DOHH2 (cell line): ENCODE results near the gene MKKS.

ENCODE experiments used
- H3F3A ChIP-seq: fragments of 200-600 bp; sonication (generic), shearing (Covaris generic); 2 replicates; pipeline ENCODE4 v1.6.0; 2016; ENCODE audit warnings: antibody characterized with exemption, mild to moderate bottlenecking; ENCODE audit not compliant: control insufficient read depth, insufficient read depth
- H3K27ac ChIP-seq: fragments of 200-600 bp; sonication (generic); 2 replicates; pipeline ENCODE4 v1.5.1; 2014; ENCODE audit warnings: low read depth, mild to moderate bottlenecking, low read length, moderate library complexity
- H3K27me3 ChIP-seq: fragments of 200-600 bp; sonication (generic); 2 replicates; pipeline ENCODE4 v1.6.1; 2014; ENCODE audit warnings: mild to moderate bottlenecking, low read length, mixed read lengths; ENCODE audit not compliant: control insufficient read depth
- H3K36me3 ChIP-seq: fragments of 200-600 bp; sonication (generic); 2 replicates; pipeline ENCODE4 v1.6.1; 2014; ENCODE audit warnings: mild to moderate bottlenecking, low read length, moderate library complexity, mixed read lengths; ENCODE audit not compliant: control insufficient read depth
- H3K4me1 ChIP-seq: fragments of 200-600 bp; sonication (generic); 2 replicates; pipeline ENCODE4 v1.6.1; 2014; ENCODE audit warnings: mild to moderate bottlenecking, low read length, mixed read lengths; ENCODE audit not compliant: control insufficient read depth
- H3K4me2 ChIP-seq: fragments of 200-600 bp; sonication (generic); 2 replicates; pipeline ENCODE4 v1.6.0; 2014; ENCODE audit warnings: mild to moderate bottlenecking, low read length, moderate library complexity
- H3K4me3 ChIP-seq: fragments of 200-600 bp; sonication (generic); 2 replicates; pipeline ENCODE4 v1.5.1; 2014; ENCODE audit warnings: mild to moderate bottlenecking, low read length, mixed read lengths
- H3K79me2 ChIP-seq: fragments of 200-600 bp; sonication (generic); 2 replicates; pipeline ENCODE4 v1.6.1; 2014; ENCODE audit warnings: mild to moderate bottlenecking, low read length, mixed read lengths; ENCODE audit not compliant: control insufficient read depth
- H3K9me2 ChIP-seq: fragments of 200-600 bp; sonication (generic); replicated peaks from 2 replicates; pipeline ENCODE4 v1.6.1; 2014; ENCODE audit warnings: mild to moderate bottlenecking, low read length, mixed read lengths; ENCODE audit not compliant: control insufficient read depth
- H3K9me3 ChIP-seq: fragments of 200-600 bp; sonication (generic); 2 replicates; pipeline ENCODE4 v1.6.1; 2014; ENCODE audit warnings: antibody characterized with exemption, low read length, mixed read lengths; ENCODE audit not compliant: control insufficient read depth, insufficient read depth
- H4K20me1 ChIP-seq: fragments of 200-600 bp; sonication (generic); 2 replicates; pipeline ENCODE4 v1.6.0; 2014; ENCODE audit warnings: low read depth, mild to moderate bottlenecking, antibody characterized with exemption, low read length, moderate library complexity; ENCODE audit not compliant: control insufficient read depth, insufficient read depth
- CTCF ChIP-seq: fragments of 200-600 bp; sonication (generic); IDR thresholded peaks from one replicate; pipeline ENCODE4 v1.5.1; 2014; ENCODE audit warnings: antibody characterized with exemption, mild to moderate bottlenecking, low read depth, low read length; ENCODE audit not compliant: poor library complexity, severe bottlenecking
- EZH2phosphoT487 ChIP-seq: fragments of 200-600 bp; sonication (generic); IDR thresholded peaks from 2 replicates; pipeline ENCODE4 v1.6.1; 2017; ENCODE audit warnings: borderline replicate concordance, mild to moderate bottlenecking, antibody characterized with exemption, low read length, moderate library complexity, mixed read lengths

The MKKS gene

GRCh38 chr20:10379761-10380160 is 54.3 kb downstream of the MKKS start:
- Histone ChIP-seq H3K4me1 (no peaks in the 10 kb centered on the region), H4K20me1 (no peaks in the 10 kb centered on the region), H3K27me3 (no peaks in the 10 kb centered on the region), H3K9me3 (no peaks in the 10 kb centered on the region), H3K79me2 (no peaks in the 10 kb centered on the region), H3K9me2 (no peaks in the 10 kb centered on the region), H3K4me2 (no peak overlapping the region), H3K27ac (no peak overlapping the region), H3K4me3 (no peak overlapping the region), H3K36me3 (no peaks in the 10 kb centered on the region), H3F3A (no peaks in the 10 kb centered on the region)
- TF ChIP-seq EZH2phosphoT487 (no peak), CTCF (no peak)

- TF ChIP-seq EZH2phosphoT487 = no peak
- no peak for TF ChIP-seq CTCF
- Histone ChIP-seq H3K79me2 (no peaks in the 10 kb centered on the region), H3K27me3 (no peaks in the 10 kb centered on the region), H3K36me3 (no peaks in the 10 kb centered on the region), H3K4me1 (no peaks in the 10 kb centered on the region), H3F3A (no peaks in the 10 kb centered on the region), H3K9me2 (no peaks in the 10 kb centered on the region), H3K9me3 (no peaks in the 10 kb centered on the region), H3K4me2 (no peak overlapping the region), H4K20me1 (no peaks in the 10 kb centered on the region), H3K27ac (no peak overlapping the region), H3K4me3 (no peak overlapping the region)
These were observed 57.5 kb downstream of the MKKS start for GRCh38 chr20:10376270-10377075.

- no peaks in the 10 kb centered on the region for H3K9me2 ChIP-seq
- H3K36me3 ChIP-seq = no peaks in the 10 kb centered on the region
- TF ChIP-seq CTCF (no peak), EZH2phosphoT487 (no peak)
- H3K9me3 ChIP-seq = no peaks in the 10 kb centered on the region
- H4K20me1 ChIP-seq = no peaks in the 10 kb centered on the region
- no peak overlapping the region for H3K4me2 ChIP-seq
- H3F3A ChIP-seq = no peaks in the 10 kb centered on the region
- no peak overlapping the region for H3K27ac ChIP-seq
- H3K79me2 ChIP-seq = no peaks in the 10 kb centered on the region
- H3K27me3 ChIP-seq = peaks cover 4% of the 10 kb centered on the region
- H3K4me1 ChIP-seq = no peaks in the 10 kb centered on the region
- no peak overlapping the region for H3K4me3 ChIP-seq
These were observed 58.8 kb downstream of the MKKS start for GRCh38 chr20:10375191-10375590.
